Right lobe of liver (tissue), 4 donors: Measurements from ENCODE around the gene HERPUD2.

Experiments used
- POLR2A ChIP-seq: fragments of 450-650 bp; IDR thresholded peaks from one replicate; pipeline ENCODE4 v1.6.1; 2017; ENCODE audit warnings: antibody characterized with exemption, mild to moderate bottlenecking
- TF ChIP-seq, protein P1 (sequence below), 4 donors: fragments of 200-600 bp in 3 of 4; fragments of 450-650 bp in 1 of 4; IDR thresholded peaks; one replicate each; pipeline versions ENCODE4 v1.5.1 to v1.8.0; 2016 to 2022; ENCODE audit warnings: antibody characterized with exemption in 4 of 4, mild to moderate bottlenecking in 2 of 4
- donor health status: DM: no; HTN: no; CAD: no.
- donor health status: DM: no; HTN: no; CAD: no.
- donor health status: DM: no; HTN: yes; CAD: no.

DNA sequence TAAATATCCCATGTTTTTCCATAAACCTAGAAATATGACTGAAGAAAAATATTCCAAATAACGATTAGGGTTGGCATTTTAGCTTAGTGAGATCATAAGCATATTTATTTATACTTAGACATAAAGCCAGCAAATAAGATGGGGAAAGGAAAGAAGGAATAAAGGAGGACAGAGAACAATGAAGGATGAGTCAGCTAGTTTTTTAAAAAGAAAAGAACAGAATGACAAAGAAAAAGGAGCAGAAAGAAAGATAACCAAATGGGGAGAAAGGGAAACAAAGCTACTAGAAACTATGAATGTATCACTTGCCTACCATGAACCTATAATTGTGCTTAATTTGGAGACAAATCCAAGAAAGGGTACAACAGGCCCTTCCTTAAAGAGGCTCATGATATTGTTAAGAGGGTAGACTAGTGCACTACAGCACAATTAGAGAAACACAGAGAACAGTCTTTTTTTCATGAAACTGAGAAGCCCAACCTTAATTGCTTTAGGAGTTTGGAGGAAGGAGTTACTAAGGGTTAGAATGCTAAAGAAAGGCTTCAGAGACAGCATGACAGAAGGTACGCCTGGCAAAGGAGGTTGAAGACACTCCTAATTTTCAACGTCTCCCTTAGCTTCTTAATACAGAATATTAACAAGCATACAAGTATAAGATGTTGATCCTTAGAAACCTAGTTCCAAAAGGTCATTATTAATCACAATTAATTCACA lies 23.9 kb downstream of the HERPUD2 start:
- TF ChIP-seq, protein P1, sequence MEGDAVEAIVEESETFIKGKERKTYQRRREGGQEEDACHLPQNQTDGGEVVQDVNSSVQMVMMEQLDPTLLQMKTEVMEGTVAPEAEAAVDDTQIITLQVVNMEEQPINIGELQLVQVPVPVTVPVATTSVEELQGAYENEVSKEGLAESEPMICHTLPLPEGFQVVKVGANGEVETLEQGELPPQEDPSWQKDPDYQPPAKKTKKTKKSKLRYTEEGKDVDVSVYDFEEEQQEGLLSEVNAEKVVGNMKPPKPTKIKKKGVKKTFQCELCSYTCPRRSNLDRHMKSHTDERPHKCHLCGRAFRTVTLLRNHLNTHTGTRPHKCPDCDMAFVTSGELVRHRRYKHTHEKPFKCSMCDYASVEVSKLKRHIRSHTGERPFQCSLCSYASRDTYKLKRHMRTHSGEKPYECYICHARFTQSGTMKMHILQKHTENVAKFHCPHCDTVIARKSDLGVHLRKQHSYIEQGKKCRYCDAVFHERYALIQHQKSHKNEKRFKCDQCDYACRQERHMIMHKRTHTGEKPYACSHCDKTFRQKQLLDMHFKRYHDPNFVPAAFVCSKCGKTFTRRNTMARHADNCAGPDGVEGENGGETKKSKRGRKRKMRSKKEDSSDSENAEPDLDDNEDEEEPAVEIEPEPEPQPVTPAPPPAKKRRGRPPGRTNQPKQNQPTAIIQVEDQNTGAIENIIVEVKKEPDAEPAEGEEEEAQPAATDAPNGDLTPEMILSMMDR (IDR thresholded peaks at IDR 0.05): no peak
- no peak for TF ChIP-seq POLR2A
